ENCODE data around the gene TBC1D5.

DNA sequence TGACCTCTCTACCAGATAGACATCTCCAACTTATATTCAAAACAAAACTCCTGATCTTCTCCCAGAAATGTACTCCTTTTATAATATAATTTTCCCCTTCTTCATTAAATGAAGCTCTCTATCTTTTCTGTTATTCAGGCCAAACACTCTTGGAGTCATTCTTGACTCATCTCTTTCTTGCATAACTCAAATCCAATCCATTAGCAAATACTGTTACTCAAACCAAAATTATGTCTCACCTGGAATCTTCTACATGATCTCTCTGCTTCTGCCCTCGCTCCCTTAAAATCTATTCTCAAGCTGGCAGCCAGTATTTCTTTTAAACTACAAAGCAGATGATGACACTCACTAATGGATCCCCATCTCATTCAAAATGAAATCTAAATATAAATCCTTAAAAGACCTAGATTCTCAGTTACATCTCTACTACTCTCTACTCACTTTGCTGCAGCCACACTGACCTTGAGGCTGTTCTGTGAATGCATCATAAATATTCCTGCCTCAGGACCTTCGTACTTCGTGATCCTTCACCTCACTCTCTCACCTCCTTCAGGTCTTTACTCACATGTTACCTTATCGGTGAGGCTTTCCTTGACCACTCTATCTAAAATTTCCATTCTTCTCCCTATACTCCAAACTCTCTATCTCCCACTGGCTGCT, 160.9 kb downstream of the TBC1D5 start:
- TF ChIP-seq CTCF (IDR thresholded peaks at IDR 0.05): no peak
- TF ChIP-seq POLR2A (IDR thresholded peaks at IDR 0.05): no peak
